ENCODE results near the gene TMEM255B.
A peak's percentile ranks its signal among the peaks of the same experiment; 100 is the strongest.
"Not testable (repeated sequence)": the region's sequence is repeated elsewhere in the genome, so short reads cannot be mapped to it uniquely, and the experiment has no call there.

The TMEM255B gene

DNA sequence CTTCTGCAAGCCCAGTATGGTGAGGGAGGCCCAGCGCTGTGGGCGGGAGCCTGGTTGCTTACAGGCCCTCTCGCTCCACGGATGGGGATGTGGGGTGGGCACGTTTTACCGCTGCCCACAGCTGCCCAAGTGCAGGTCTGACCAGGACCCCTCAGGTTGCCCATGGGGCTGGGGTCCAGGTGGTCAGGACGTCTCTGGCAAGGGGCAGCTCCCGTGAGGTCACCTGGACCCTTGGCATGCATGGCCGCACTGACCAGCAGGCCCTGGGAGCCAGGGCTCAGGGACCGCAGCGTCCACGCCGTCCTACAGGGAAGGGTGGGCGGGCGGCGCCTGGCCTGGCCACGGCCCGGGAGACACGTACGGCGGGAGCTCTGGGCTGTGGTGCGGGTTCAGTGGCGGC lies 72.0 kb downstream of the TMEM255B start:
- H3K27me3 ChIP-seq = no peaks in the 10 kb centered on the region
- H3K9me3 ChIP-seq (replicated peaks in 1 of 11) = no peaks in the 10 kb centered on the region
- no peak for TF ChIP-seq Cebpa-rat (IDR thresholded peaks at IDR 0.05)
- H3K4me1 ChIP-seq = peaks cover 0 to 26% (median 16%) of the 10 kb centered on the region in 10 experiments; a peak in 17 of 20 replicates
- H3K27ac ChIP-seq = no peak overlapping the region
- peaks cover 82 to 98% (median 92%) of the 10 kb centered on the region in 11 experiments for H4K20me1 ChIP-seq
- no peak overlapping the region for H3K4me2 ChIP-seq
- H3K36me3 ChIP-seq = peaks cover 41 to 81% (median 70%) of the 10 kb centered on the region in 11 experiments
- H3K9ac ChIP-seq = no peak overlapping the region
- H3K4me3 ChIP-seq = no peak overlapping the region

DNA sequence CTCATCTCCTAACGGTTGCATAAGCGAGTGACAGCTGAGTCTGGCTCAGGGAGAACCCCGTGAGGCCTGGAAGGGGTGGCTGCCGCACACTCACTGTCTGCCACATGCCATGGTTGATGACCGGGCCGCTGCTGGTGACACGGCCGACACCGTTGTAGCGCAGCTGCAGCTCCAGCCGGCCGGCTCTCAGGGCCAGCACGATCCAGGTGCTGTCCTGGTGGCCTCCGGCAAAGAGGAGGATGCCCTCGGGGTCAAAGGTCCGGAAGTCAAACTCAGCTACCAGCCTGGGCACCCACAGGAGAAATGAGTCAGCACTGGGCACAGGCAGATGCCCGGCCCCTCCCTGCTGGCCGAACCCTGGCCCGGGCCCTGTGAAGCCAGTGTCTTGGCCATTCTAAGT lies 73.2 kb downstream of the TMEM255B start:
- Histone ChIP-seq H3K4me2 (no peak overlapping the region), H3K9ac (no peak overlapping the region), H3K27ac (no peak overlapping the region), H3K36me3 (peaks cover 37 to 74% (median 64%) of the 10 kb centered on the region in 11 experiments), H4K20me1 (peaks cover 79 to 91% (median 85%) of the 10 kb centered on the region in 11 experiments), H3K4me1 (peaks cover 5 to 31% (median 21%) of the 10 kb centered on the region in 10 experiments), H3K27me3 (no peaks in the 10 kb centered on the region), H3K9me3 (replicated peaks in 1 of 11) (no peaks in the 10 kb centered on the region), H3K4me3 (no peak overlapping the region)
- no peak for TF ChIP-seq Cebpa-rat (IDR thresholded peaks at IDR 0.05)

DNA sequence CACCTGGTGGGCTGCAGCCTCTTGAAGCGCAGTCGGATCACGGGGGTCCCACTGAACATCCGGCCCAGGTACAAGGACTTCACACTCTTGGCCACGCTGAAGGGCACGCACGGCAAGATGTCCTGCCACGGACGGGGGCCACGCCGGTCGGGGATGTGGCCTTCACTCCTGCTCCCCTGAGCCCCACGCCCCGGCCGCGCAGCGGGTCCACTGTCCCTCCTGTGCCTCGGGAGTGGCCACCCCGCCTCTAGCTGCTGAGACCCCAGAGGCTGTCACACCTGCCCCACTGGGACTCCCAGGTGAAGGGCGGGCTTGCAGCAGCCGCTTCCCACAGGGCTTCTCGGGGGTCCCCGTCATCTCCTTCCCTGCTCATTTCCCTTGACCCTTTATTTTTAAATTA lies 73.6 kb downstream of the TMEM255B start:
- Histone ChIP-seq H3K4me3 (no peak overlapping the region), H3K36me3 (peaks cover 33 to 70% (median 60%) of the 10 kb centered on the region in 11 experiments), H3K4me1 (peaks cover 9 to 35% (median 25%) of the 10 kb centered on the region in 10 experiments), H3K4me2 (no peak overlapping the region), H3K9me3 (replicated peaks in 1 of 11) (no peaks in the 10 kb centered on the region), H4K20me1 (peaks cover 78 to 91% (median 85%) of the 10 kb centered on the region in 11 experiments), H3K27ac (no peak overlapping the region), H3K27me3 (0 out of 22 replicates have a peak, but pooled peaks cover 0 to 3% (median 0%) of the 10 kb centered on the region in 11 experiments), H3K9ac (no peak overlapping the region)
- no peak for TF ChIP-seq Cebpa-rat (IDR thresholded peaks at IDR 0.05)

DNA sequence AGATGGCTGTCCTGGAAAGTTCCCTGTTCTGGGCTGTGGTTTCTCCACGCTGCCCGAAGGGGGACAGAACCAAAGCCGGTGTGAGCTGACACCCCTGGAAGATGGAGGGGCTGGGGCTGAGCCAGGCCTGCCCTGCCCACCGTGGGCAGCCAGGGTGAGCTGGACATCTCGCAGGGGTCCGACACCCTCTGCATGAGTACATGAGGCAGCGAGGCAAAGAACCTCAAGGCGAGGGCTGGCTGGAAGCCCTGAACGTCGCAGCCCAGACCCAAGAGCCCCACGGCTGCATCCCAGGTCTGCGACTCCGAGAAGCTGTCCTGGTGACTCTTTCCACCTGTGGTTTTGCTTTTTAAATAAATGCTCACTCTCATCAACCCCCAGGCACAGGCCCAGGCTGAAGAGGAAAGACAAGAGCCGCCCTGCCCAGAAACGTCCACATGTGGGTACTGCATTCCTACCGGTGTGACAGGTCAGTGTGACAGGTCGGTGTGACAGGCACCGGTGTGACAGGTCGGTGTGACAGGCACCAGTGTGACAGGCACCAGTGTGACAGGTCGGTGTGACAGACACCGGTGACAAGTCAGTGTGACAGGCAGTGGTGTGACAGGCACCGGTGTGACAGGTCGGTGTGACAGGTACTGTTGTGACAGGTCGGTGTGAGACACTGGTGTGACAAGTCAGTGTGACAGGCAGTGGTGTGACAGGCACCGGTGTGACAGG lies 74.2 kb downstream of the TMEM255B start:
- Histone ChIP-seq H3K36me3 (peaks cover 28 to 64% (median 54%) of the 10 kb centered on the region in 11 experiments), H4K20me1 (peaks cover 78 to 91% (median 85%) of the 10 kb centered on the region in 11 experiments), H3K4me2 (no peak overlapping the region), H3K27me3 (0 out of 22 replicates have a peak, but pooled peaks cover 0 to 3% (median 0%) of the 10 kb centered on the region in 11 experiments), H3K9me3 (replicated peaks in 1 of 11) (no peaks in the 10 kb centered on the region), H3K4me3 (no peak overlapping the region), H3K4me1 (peaks cover 16 to 42% (median 32%) of the 10 kb centered on the region in 10 experiments), H3K27ac (no peak overlapping the region), H3K9ac (no peak overlapping the region)
- TF ChIP-seq Cebpa-rat (IDR thresholded peaks at IDR 0.05) = no peak

DNA sequence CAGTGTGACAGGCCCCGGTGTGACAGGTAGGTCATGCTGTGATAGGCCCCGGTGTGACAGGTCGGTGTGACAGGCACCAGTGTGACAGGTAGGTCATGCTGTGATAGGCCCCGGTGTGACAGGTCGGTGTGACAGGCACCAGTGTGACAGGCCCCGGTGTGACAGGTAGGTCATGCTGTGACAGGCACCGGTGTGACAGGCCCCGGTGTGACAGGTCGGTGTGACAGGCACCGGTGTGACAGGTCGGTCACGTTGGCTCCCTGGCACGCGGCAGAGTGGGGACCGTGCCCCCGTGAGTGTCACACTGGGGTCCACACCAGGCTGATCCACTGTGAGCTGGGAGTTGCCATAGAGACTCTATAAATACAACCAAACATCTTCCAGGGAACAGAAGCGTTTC lies 75.0 kb downstream of the TMEM255B start:
- Histone ChIP-seq H4K20me1 (peaks cover 79 to 91% (median 85%) of the 10 kb centered on the region in 11 experiments), H3K4me1 (peaks cover 23 to 49% (median 39%) of the 10 kb centered on the region in 10 experiments), H3K36me3 (peaks cover 23 to 63% (median 47%) of the 10 kb centered on the region in 11 experiments), H3K4me2 (peak overlapping the region in 1 of 11 experiments; percentile 65; a peak in 1 of 22 replicates)
- not testable (repeated sequence) for H3K9ac ChIP-seq; H3K4me3 ChIP-seq; H3K9me3 ChIP-seq (replicated peaks in 1 of 11); H3K27me3 ChIP-seq; H3K27ac ChIP-seq

DNA sequence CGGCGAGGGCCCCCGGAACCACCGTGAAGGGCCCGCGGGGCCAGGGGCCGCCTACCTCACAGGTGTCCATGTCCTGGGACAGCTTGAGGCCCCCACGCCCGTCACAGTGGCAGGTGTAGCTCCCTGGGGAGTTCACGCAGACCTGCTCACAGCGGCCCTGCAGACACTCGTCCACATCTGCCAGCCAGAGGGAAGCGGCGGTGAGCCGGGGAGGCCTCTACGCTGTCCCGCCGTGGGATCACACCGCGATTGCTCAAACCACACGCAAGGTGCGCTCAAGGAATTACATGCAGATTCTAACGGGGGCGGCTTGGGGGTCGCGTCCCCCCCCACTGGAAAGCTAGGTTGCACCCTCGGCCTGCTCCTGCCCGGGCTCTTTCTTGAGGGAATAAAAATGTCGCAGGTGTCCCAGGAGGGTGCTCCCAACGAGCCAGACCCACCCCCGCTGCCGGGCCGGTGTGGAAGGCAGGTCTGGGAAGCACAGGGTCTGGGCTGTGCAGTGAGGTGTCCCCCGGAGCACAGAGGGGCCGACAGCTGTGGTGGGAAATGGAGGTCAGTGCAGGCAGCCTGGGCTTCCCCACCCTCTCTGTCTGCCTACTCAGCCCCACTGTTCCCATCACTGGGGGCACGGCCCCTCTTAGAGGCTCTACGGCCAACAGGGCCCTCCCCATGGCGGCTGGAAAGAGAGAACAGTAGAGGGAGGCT lies 75.6 kb downstream of the TMEM255B start:
- Histone ChIP-seq H3K27ac (no peak overlapping the region), H3K36me3 (peaks cover 17 to 63% (median 41%) of the 10 kb centered on the region in 11 experiments), H3K4me2 (peak overlapping the region in 8 of 11 experiments; percentile 39 to 65 (median 56); a peak in 12 of 22 replicates), H3K9me3 (replicated peaks in 1 of 11) (no peaks in the 10 kb centered on the region), H3K4me1 (peaks cover 29 to 50% (median 46%) of the 10 kb centered on the region in 10 experiments), H4K20me1 (peaks cover 79 to 91% (median 85%) of the 10 kb centered on the region in 11 experiments), H3K27me3 (peaks cover 0 to 13% (median 0%) of the 10 kb centered on the region in 11 experiments; a peak in 2 of 22 replicates), H3K4me3 (no peak overlapping the region), H3K9ac (no peak overlapping the region)
- TF ChIP-seq Cebpa-rat (IDR thresholded peaks at IDR 0.05) = no peak

DNA sequence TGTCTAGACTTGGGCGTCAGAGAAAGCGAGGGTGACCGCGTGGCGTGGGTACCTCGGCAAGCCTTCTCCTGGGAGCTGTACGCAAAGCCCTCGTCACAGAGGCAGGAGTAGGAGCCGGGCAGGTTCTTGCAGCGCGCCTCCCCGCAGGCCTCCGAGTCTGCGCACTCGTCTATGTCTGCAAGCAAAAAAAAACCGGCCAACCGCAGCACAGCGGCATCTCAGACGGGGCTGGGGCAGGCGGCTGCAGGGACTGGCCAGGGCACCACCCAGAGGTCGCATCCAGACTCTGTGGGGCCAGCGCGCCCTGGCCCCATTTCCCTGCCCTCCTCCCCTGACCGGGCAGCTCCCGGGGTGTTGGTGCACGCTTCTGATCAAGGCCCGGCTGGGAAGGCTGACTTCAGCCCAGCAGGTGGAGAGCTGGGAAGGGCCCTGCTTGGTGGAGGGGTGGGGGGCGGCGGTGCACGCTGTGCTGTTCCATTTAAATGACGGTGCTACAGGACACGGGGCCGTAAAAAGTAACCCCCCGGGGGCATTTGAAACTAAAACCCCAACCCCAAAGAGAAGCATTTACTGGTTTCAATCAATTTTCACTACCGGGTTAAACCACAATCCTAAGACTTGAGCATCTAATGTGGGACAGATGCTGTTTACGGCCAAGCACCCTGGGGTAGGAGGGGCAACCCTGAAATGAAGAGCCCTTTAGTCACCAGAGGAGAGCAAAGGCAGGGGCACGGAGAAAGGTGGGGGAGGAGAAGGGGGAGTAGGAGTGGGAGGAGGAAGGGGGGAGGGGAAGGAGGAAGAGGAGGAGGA lies 76.6 kb downstream of the TMEM255B start:
- Histone ChIP-seq H4K20me1 (peaks cover 82 to 91% (median 86%) of the 10 kb centered on the region in 11 experiments; a peak in 21 of 22 replicates), H3K27ac (no peak overlapping the region), H3K36me3 (peaks cover 13 to 69% (median 39%) of the 10 kb centered on the region in 11 experiments; a peak in 21 of 22 replicates), H3K4me1 (peaks cover 40 to 59% (median 56%) of the 10 kb centered on the region in 10 experiments), H3K9me3 (replicated peaks in 1 of 11) (no peaks in the 10 kb centered on the region), H3K9ac (no peak overlapping the region), H3K4me2 (peak overlapping the region in 10 of 11 experiments; percentile 27 to 65 (median 56); a peak in 17 of 22 replicates), H3K4me3 (no peak overlapping the region), H3K27me3 (peaks cover 0 to 24% (median 0%) of the 10 kb centered on the region in 11 experiments; a peak in 4 of 22 replicates)
- no peak for TF ChIP-seq Cebpa-rat (IDR thresholded peaks at IDR 0.05)

DNA sequence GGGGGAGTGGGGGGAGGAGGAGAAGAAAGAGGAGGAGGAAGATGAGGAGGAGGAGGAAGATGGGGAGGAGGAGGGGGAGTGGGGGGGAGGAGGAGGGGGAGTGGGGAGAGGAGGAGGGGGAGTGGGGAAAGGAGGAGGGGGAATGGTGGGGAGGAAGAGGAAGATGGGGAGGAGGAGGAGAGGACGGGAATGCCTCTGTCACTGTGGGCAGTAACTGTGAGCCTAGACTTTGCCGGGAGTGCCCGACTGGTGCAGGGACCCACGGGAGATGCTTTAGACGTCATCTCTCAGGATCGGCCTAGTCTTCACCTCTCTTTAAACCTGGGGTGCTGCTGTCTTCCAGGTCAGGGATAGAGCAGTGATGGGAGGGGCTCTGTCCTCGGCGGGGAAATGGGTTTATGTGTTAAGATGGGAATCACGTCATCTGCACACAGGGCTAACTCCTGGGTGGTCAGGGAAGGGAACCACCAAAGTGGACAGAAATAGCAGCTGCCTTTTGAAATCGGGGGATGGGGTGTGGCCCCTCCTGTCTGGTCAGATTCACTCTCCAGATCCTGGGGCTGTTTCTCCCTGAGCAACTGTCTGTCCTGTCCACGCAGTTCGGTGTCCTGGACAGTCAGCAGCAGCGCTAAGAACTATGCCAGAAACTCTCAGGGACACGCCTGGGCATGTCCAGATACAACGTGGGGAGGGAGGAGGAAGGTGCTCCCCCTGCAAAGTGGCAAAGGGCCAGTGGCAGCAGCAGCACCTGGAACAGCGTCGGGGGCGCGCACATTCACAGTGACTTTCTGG lies 77.9 kb downstream of the TMEM255B start:
- Histone ChIP-seq H4K20me1 (peaks cover 71 to 88% (median 83%) of the 10 kb centered on the region in 11 experiments; a peak in 21 of 22 replicates), H3K27ac (peak overlapping the region; percentile 6 to 77 (median 69); a peak in 21 of 22 replicates), H3K4me2 (peak overlapping the region; percentile 63 to 92 (median 82)), H3K27me3 (peaks cover 0 to 28% (median 0%) of the 10 kb centered on the region in 11 experiments; a peak in 4 of 22 replicates), H3K9me3 (replicated peaks in 1 of 11) (peaks cover 0 to 2% (median 0%) of the 10 kb centered on the region in 11 experiments; a peak in 3 of 22 replicates), H3K36me3 (peaks cover 7 to 62% (median 36%) of the 10 kb centered on the region in 11 experiments; a peak in 21 of 22 replicates), H3K4me3 (no peak overlapping the region), H3K9ac (peak overlapping the region; percentile 11 to 66 (median 50); a peak in 18 of 22 replicates), H3K4me1 (peaks cover 49 to 72% (median 67%) of the 10 kb centered on the region in 10 experiments)
- TF ChIP-seq Cebpa-rat (IDR thresholded peaks at IDR 0.05) = no peak

All from BLaER1 treated with 17β-estradiol and CSF1 and Interleukin-3, amounts not matched to agents 10 nM and 100 nM (cell line).